ENCODE measurements around the gene SUMO3. TPM values are rescaled to one million over a fixed set of nuclear protein-coding genes. Genes with fewer than 3 reads are reported as not detected.

Gene SUMO3
- total and polyA plus RNA-seq, 2 donors (not counting 3 experiments of a cell fraction or from before 2014, with no cell fraction given): 102 to 123 TPM

DNA sequence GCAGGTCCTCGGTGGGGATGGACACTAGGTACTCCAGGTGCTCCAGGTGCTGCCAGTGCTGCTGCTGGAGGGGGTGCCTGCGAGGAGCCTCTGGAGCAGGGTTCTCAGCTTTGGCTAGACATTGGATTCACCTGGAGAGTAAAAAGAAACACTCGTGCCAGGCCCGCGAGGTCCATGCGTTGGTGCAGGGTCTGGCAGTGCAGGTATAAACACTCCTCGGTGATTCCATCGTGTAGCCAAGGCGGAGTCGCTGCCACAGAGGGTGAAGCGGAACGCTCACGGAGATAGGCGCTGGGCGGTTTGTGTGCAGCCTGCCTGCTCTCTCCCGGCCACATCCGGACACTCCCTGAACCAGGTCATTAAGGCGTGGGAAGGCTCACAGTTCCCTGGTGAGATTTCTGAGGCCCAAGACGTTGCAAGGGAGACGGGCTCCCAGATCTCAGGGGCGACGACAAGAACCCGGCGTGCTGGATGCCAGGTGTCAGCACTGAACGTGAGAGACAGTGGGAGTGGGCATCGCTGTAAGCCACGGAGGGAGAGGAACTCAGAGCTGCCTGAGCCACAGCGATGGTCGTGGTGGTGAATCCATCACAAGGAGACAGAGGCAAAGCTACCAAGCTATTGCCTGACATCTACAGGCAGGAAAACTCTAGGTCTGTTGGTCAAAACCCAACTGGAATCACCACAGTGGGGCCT lies 17.2 kb upstream of the SUMO3 start:
- POLR2A ChIA-PET: no interaction called here
- dilution Hi-C loops (cut with MboI; ENCODE audit: extremely low pct_ligation_motif_present, low sequenced_read_pairs) (no loop called here), intact Hi-C loops (cut with micrococcal nuclease) (no loop called here)
- CTCF ChIA-PET: no interaction called here
- Histone ChIP-seq H3K4me2 (ENCODE audit: insufficient read depth, low read length) (no peak overlapping the region), H3K27ac (ENCODE audit: insufficient read depth, low read depth, low read length) (no peak overlapping the region), H4K20me1 (replicated peaks; ENCODE audit: control insufficient read depth, extremely low read depth, insufficient read depth, low read length) (no peaks in the 10 kb centered on the region), H3K9ac (replicated peaks; ENCODE audit: extremely low read depth, insufficient read depth, low read length) (no peak overlapping the region), H3K36me3 (ENCODE audit: control insufficient read depth in 2 of 2, extremely low read depth in 1 of 2, insufficient read depth in 2 of 2, low read length in 2 of 2) (no peaks in the 10 kb centered on the region), H3K4me1 (ENCODE audit: control insufficient read depth, extremely low read depth, insufficient read depth, low read length) (no peaks in the 10 kb centered on the region), H3K79me2 (ENCODE audit: control insufficient read depth, insufficient read depth, low read length) (no peaks in the 10 kb centered on the region), H3K27me3 (ENCODE audit: control insufficient read depth in 2 of 2, insufficient read depth in 2 of 2, low read length in 2 of 2) (peaks cover 0 to 4% of the 10 kb centered on the region in 2 experiments), H3K4me3 (replicated peaks in 1 of 3; ENCODE audit: insufficient read depth in 1 of 3, low read depth in 1 of 3, low read length in 3 of 3) (no peak overlapping the region), H3K9me1 (replicated peaks; ENCODE audit: control insufficient read depth, extremely low read depth, insufficient read depth, low read length) (no peaks in the 10 kb centered on the region), H3K9me3 (replicated peaks; ENCODE audit: control insufficient read depth, insufficient read depth, low read length) (no peaks in the 10 kb centered on the region), H2AFZ (ENCODE audit: low read depth, low read length) (no peak overlapping the region)
- no TSS peak for BruUV-seq (replicated peaks)
- TF ChIP-seq, protein P1, sequence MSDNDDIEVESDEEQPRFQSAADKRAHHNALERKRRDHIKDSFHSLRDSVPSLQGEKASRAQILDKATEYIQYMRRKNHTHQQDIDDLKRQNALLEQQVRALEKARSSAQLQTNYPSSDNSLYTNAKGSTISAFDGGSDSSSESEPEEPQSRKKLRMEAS (IDR thresholded peaks at IDR 0.05; ENCODE audit: insufficient read depth, insufficient read length): no peak
- no peak for TF ChIP-seq POLR2A (IDR thresholded peaks at IDR 0.05; ENCODE audit: low read depth, low read length)
- TF ChIP-seq POLR2AphosphoS5 (IDR thresholded peaks at IDR 0.05; ENCODE audit: insufficient read depth, low read depth, low read length): no peak
- TF ChIP-seq EZH2 (IDR thresholded peaks at IDR 0.05; ENCODE audit: borderline replicate concordance, low read depth, low read length, severe bottlenecking): no peak
- TF ChIP-seq JUN (IDR thresholded peaks at IDR 0.05; ENCODE audit: borderline replicate concordance, insufficient read depth, insufficient read length, low read depth): no peak
- no peak for TF ChIP-seq MYC (IDR thresholded peaks at IDR 0.05; ENCODE audit: low read depth, low read length)
- no peak for TF ChIP-seq FOS (IDR thresholded peaks at IDR 0.05; ENCODE audit: borderline replicate concordance, insufficient read depth, low read length)
- TF ChIP-seq, protein P2, sequence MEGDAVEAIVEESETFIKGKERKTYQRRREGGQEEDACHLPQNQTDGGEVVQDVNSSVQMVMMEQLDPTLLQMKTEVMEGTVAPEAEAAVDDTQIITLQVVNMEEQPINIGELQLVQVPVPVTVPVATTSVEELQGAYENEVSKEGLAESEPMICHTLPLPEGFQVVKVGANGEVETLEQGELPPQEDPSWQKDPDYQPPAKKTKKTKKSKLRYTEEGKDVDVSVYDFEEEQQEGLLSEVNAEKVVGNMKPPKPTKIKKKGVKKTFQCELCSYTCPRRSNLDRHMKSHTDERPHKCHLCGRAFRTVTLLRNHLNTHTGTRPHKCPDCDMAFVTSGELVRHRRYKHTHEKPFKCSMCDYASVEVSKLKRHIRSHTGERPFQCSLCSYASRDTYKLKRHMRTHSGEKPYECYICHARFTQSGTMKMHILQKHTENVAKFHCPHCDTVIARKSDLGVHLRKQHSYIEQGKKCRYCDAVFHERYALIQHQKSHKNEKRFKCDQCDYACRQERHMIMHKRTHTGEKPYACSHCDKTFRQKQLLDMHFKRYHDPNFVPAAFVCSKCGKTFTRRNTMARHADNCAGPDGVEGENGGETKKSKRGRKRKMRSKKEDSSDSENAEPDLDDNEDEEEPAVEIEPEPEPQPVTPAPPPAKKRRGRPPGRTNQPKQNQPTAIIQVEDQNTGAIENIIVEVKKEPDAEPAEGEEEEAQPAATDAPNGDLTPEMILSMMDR (IDR thresholded peaks at IDR 0.05; ENCODE audit: extremely low read depth in 1 of 2, insufficient read depth in 1 of 2, low read depth in 1 of 2, low read length in 2 of 2): no peak
- no peak for TF ChIP-seq GATA2 (IDR thresholded peaks at IDR 0.05; ENCODE audit: insufficient read depth, insufficient read length, low read depth, low read length)
- FAIRE-seq: no peak
- no peak for DNase-seq (ENCODE audit: low read depth, low spot score)

Data from endothelial cell of umbilical vein (primary cell).